GM19395 (cell line): ENCODE measurements around the gene ATP5PO.
"Not testable (repeated sequence)": the region's sequence is repeated elsewhere in the genome, so short reads cannot be mapped to it uniquely, and the experiment has no call there.

Source experiments
- ATAC-seq: cut with Tn5 transposase; IDR thresholded peaks from one replicate; pipeline ENCODE4 v1.9.1; 2021; ENCODE audit warnings: mild to moderate bottlenecking, moderate library complexity; ENCODE audit not compliant: unreplicated experiment

ATP5PO gene

GRCh38 chr21:33872881-33873515 is 42.6 kb downstream of the ATP5PO start:
- no peak for ATAC-seq

- ATAC-seq: no peak
These were observed 44.4 kb downstream of the ATP5PO start for GRCh38 chr21:33871171-33871570.

- ATAC-seq: no peak
These were observed 44.8 kb downstream of the ATP5PO start for GRCh38 chr21:33870768-33871167.

- no peak for ATAC-seq
These were observed 45.7 kb downstream of the ATP5PO start for GRCh38 chr21:33869873-33870272.

- not testable (repeated sequence) for ATAC-seq
These were observed 47.7 kb downstream of the ATP5PO start for GRCh38 chr21:33867868-33868267.

GRCh38 chr21:33866826-33867225 is 48.8 kb downstream of the ATP5PO start:
- ATAC-seq: no peak

- ATAC-seq: no peak
These were observed 49.5 kb downstream of the ATP5PO start for GRCh38 chr21:33865996-33866575.

- no peak for ATAC-seq
These were observed 50.4 kb downstream of the ATP5PO start for GRCh38 chr21:33865176-33865575.

- no peak for ATAC-seq
These were observed 51.5 kb downstream of the ATP5PO start for GRCh38 chr21:33864150-33864549.

- ATAC-seq: not testable (repeated sequence)
These were observed 52.4 kb downstream of the ATP5PO start for GRCh38 chr21:33863191-33863590.

- no peak for ATAC-seq
These were observed 54.5 kb downstream of the ATP5PO start for GRCh38 chr21:33861125-33861524.

- no peak for ATAC-seq
These were observed 55.2 kb downstream of the ATP5PO start for GRCh38 chr21:33860332-33860879.

- ATAC-seq: no peak
These were observed 56.1 kb downstream of the ATP5PO start for GRCh38 chr21:33859373-33860102.

GRCh38 chr21:33858667-33859372 is 56.8 kb downstream of the ATP5PO start:
- no peak for ATAC-seq

GRCh38 chr21:33857846-33858666 is 57.5 kb downstream of the ATP5PO start:
- no peak for ATAC-seq

GRCh38 chr21:33856893-33857527 is 58.6 kb downstream of the ATP5PO start:
- no peak for ATAC-seq

- no peak for ATAC-seq
These were observed 60.4 kb downstream of the ATP5PO start for GRCh38 chr21:33855190-33855589.

GRCh38 chr21:33854604-33855003 is 61.0 kb downstream of the ATP5PO start:
- no peak for ATAC-seq
